Fibroblast of lung (primary cell): ENCODE measurements around the gene CXCL9.
"Not testable (repeated sequence)": the region's sequence is repeated elsewhere in the genome, so short reads cannot be mapped to it uniquely, and the experiment has no call there.

Source experiments
- EZH2 ChIP-seq: IDR thresholded peaks from 2 replicates; pipeline ENCODE4 v1.5.1; 2012; ENCODE audit warnings: low read length, control low read depth, mild to moderate bottlenecking; ENCODE audit errors: missing control alignments
- TF ChIP-seq, protein P1 (sequence below), 2 donors: IDR thresholded peaks in 1 of 2; conservative IDR thresholded peaks in 1 of 2; 1 replicate in 1 of 2; 2 replicates in 1 of 2; pipeline ENCODE4 v1.5.1; 2011 to 2012; ENCODE audit warnings: low read length in 2 of 2, control low read depth in 1 of 2, inconsistent platforms in 1 of 2, low read depth in 1 of 2, mild to moderate bottlenecking in 1 of 2

DNA sequence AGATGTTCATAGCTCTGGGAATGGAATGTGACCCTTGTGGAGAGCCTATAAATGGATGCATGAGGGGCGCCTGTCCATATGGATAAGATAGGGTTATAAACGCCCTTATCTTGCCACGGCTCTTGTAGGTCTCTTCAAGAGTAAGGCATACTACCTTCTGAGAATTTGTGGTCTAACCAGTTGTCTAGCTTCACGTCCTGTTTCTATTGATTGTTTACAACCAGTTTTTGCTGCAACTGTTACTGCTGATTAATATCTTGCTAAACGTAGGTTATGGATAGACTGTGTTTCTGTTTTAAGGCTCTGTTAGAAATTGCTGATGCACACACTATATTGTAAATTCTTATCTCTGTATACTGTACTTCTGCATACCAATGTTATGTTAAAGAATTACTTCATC is 52.5 kb downstream of the CXCL9 start:
- TF ChIP-seq, protein P1, sequence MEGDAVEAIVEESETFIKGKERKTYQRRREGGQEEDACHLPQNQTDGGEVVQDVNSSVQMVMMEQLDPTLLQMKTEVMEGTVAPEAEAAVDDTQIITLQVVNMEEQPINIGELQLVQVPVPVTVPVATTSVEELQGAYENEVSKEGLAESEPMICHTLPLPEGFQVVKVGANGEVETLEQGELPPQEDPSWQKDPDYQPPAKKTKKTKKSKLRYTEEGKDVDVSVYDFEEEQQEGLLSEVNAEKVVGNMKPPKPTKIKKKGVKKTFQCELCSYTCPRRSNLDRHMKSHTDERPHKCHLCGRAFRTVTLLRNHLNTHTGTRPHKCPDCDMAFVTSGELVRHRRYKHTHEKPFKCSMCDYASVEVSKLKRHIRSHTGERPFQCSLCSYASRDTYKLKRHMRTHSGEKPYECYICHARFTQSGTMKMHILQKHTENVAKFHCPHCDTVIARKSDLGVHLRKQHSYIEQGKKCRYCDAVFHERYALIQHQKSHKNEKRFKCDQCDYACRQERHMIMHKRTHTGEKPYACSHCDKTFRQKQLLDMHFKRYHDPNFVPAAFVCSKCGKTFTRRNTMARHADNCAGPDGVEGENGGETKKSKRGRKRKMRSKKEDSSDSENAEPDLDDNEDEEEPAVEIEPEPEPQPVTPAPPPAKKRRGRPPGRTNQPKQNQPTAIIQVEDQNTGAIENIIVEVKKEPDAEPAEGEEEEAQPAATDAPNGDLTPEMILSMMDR (conservative IDR thresholded peaks at IDR 0.05 in 1 of 2, IDR thresholded peaks at IDR 0.05 in 1 of 2; ENCODE audit: low read depth in 1 of 2, low read length in 2 of 2): not testable (repeated sequence)
- not testable (repeated sequence) for TF ChIP-seq EZH2
